GM12878 (cell line): Measurements from ENCODE around the gene MRTFB. TPM values are rescaled to one million over a fixed set of nuclear protein-coding genes. Genes with fewer than 3 reads are reported as not detected.

Experiments
- ATAC-seq: fragments of 200-7000 bp; cut with Tn5 transposase; 3 replicates; pipeline ENCODE4 v1.9.1; 2020; ENCODE audit warnings: mild to moderate bottlenecking, moderate library complexity
- BruUV-seq: library from RNA; stranded (reverse); fragments of 400-500 nt; replicated peaks from 2 replicates; lab custom pipeline; 2021; lab: Mats Ljungman, UMichigan
- CTCF ChIA-PET: fragments of 300-600 bp; sonication (Branson Sonifier 250); formaldehyde crosslinking; extraction: SDS; loops from one replicate; lab custom pipeline; 2021; ENCODE audit warnings: inconsistent platforms; lab: Yijun Ruan, JAX
- POLR2A ChIA-PET: fragments of 350-600 bp; formaldehyde crosslinking; extraction: SDS; loops from one replicate; lab custom pipeline; 2021; ENCODE audit warnings: inconsistent platforms; lab: Charles Lee
- RAD21 ChIA-PET: fragments of 300-600 bp; sonication (Branson Sonifier 250); formaldehyde crosslinking; loops from one replicate; lab custom pipeline; 2023; ENCODE audit warnings: antibody characterized with exemption; ENCODE audit not compliant: unreplicated experiment; lab: Charles Lee
- SMC1A ChIA-PET: fragments of 300-600 bp; sonication (Branson Sonifier 250); formaldehyde crosslinking; loops from one replicate; lab custom pipeline; 2023; ENCODE audit not compliant: unreplicated experiment, uncharacterized antibody; lab: Charles Lee
- DNase-seq: peaks from one replicate; pipeline ENCODE4 v3.0.0-alpha.2; 2011; ENCODE audit warnings: low read depth, low spot score
- FAIRE-seq: peaks from 3 replicates; lab custom pipeline; 2011; peaks lifted over from hg19 to GRCh38; lab: Jason Lieb, UNC
- H2AFZ ChIP-seq: 2 replicates; pipeline ENCODE4 v1.6.0; 2011; ENCODE audit warnings: low read depth, low read length, control low read depth; ENCODE audit not compliant: control insufficient read depth
- H3K27ac ChIP-seq: 2 replicates; pipeline ENCODE4 v1.5.1; 2011; ENCODE audit warnings: control low read depth; ENCODE audit not compliant: control insufficient read depth, insufficient read depth
- H3K27me3 ChIP-seq, 2 experiments: replicated peaks in 1 of 2; 2 replicates each; pipeline versions ENCODE4 v1.6.0 to v1.6.1; 2011; ENCODE audit warnings: low read length in 1 of 2; ENCODE audit not compliant: control insufficient read depth in 2 of 2, insufficient read depth in 2 of 2
- H3K36me3 ChIP-seq, 2 experiments: 2 replicates each; pipeline ENCODE4 v1.5.1; 2011; ENCODE audit warnings: low read length in 1 of 2; ENCODE audit not compliant: control insufficient read depth in 2 of 2, insufficient read depth in 2 of 2
- H3K4me1 ChIP-seq: 2 replicates; pipeline ENCODE4 v1.6.1; 2011; ENCODE audit warnings: mild to moderate bottlenecking, low read length, moderate library complexity, mixed read lengths; ENCODE audit not compliant: control insufficient read depth, insufficient read depth
- H3K4me2 ChIP-seq: 2 replicates; pipeline ENCODE4 v1.6.0; 2011; ENCODE audit warnings: control low read depth; ENCODE audit not compliant: control insufficient read depth, insufficient read depth
- H3K4me3 ChIP-seq: fragments of 200-600 bp; sonication (generic); 2 replicates; pipeline ENCODE4 v1.5.1; 2016
- H3K79me2 ChIP-seq: 2 replicates; pipeline ENCODE4 v1.6.0; 2011; ENCODE audit warnings: low read length; ENCODE audit not compliant: control insufficient read depth, insufficient read depth
- H3K9ac ChIP-seq: 2 replicates; pipeline ENCODE4 v1.8.0; 2011; ENCODE audit warnings: low read length, control low read depth, mixed read lengths; ENCODE audit not compliant: control insufficient read depth, insufficient read depth
- H3K9me3 ChIP-seq: replicated peaks from 3 replicates; pipeline ENCODE4 v1.5.1; 2011; ENCODE audit warnings: mild to moderate bottlenecking, low read length; ENCODE audit not compliant: control insufficient read depth, insufficient read depth
- H4K20me1 ChIP-seq: 2 replicates; pipeline ENCODE4 v1.6.0; 2011; ENCODE audit not compliant: control insufficient read depth, insufficient read depth
- BACH1 ChIP-seq: fragments of 450-650 bp; IDR thresholded peaks from 2 replicates; pipeline ENCODE4 v1.6.1; 2017; ENCODE audit warnings: mild to moderate bottlenecking, borderline replicate concordance
- BCLAF1 ChIP-seq: fragments of 450-650 bp; IDR thresholded peaks from 2 replicates; pipeline ENCODE4 v1.6.1; 2017; ENCODE audit warnings: antibody characterized with exemption, mild to moderate bottlenecking, moderate library complexity
- CREM ChIP-seq: IDR thresholded peaks from 2 replicates; pipeline ENCODE4 v1.6.1; 2014; ENCODE audit warnings: antibody characterized with exemption, low read depth
- CTCF ChIP-seq, 3 experiments: IDR thresholded peaks in 2 of 3; conservative IDR thresholded peaks in 1 of 3; 2 replicates each; pipeline ENCODE4 v1.5.1; 2011; ENCODE audit warnings: low read depth in 3 of 3, low read length in 3 of 3, mild to moderate bottlenecking in 3 of 3, control low read depth in 2 of 3, moderate library complexity in 2 of 3, inconsistent platforms in 1 of 3, mixed read lengths in 1 of 3; ENCODE audit not compliant: control insufficient read depth in 2 of 3, insufficient read depth in 1 of 3; ENCODE audit errors: extremely low read depth in 1 of 3
- EED ChIP-seq: sonication (generic); IDR thresholded peaks from 2 replicates; pipeline ENCODE4 v1.6.1; 2016; ENCODE audit warnings: antibody characterized with exemption, low read depth
- ETV6 ChIP-seq, 2 experiments: fragments of 450-650 bp in 1 of 2; IDR thresholded peaks in 1 of 2; conservative IDR thresholded peaks in 1 of 2; 2 replicates each; pipeline ENCODE4 v1.6.1; 2014; ENCODE audit warnings: antibody characterized with exemption in 1 of 2, borderline replicate concordance in 1 of 2, low read depth in 1 of 2, mild to moderate bottlenecking in 1 of 2, moderate library complexity in 1 of 2
- FOS ChIP-seq: IDR thresholded peaks from 3 replicates; pipeline ENCODE4 v1.6.1; 2011; ENCODE audit warnings: borderline replicate concordance; ENCODE audit not compliant: insufficient read length; ENCODE audit errors: extremely low read depth
- FOXK2 ChIP-seq: fragments of 450-650 bp; IDR thresholded peaks from 2 replicates; pipeline ENCODE4 v1.6.1; 2017; ENCODE audit warnings: mild to moderate bottlenecking, moderate library complexity
- FOXM1 ChIP-seq: IDR thresholded peaks from 2 replicates; pipeline ENCODE4 v1.6.1; 2012; ENCODE audit warnings: low read depth, mild to moderate bottlenecking, inconsistent platforms, low read length, moderate library complexity
- IKZF2 ChIP-seq, 2 experiments: fragments of 450-650 bp; IDR thresholded peaks; 2 replicates each; pipeline ENCODE4 v1.6.1; 2017; ENCODE audit warnings: mild to moderate bottlenecking in 2 of 2, moderate library complexity in 2 of 2
- IRF4 ChIP-seq: IDR thresholded peaks from 2 replicates; pipeline ENCODE4 v1.6.1; 2011; ENCODE audit warnings: low read depth, low read length
- JUNB ChIP-seq: IDR thresholded peaks from 2 replicates; pipeline ENCODE4 v1.6.1; 2016; ENCODE audit warnings: antibody characterized with exemption, mild to moderate bottlenecking
- MAX ChIP-seq: IDR thresholded peaks from 2 replicates; pipeline ENCODE4 v1.6.1; 2012; ENCODE audit warnings: low read depth, low read length, improper control_type of control experiment
- MEF2A ChIP-seq: IDR thresholded peaks from 2 replicates; pipeline ENCODE4 v1.6.1; 2011; ENCODE audit warnings: low read depth, mild to moderate bottlenecking, low read length, moderate library complexity; ENCODE audit not compliant: insufficient read depth
- MXI1 ChIP-seq: fragments of 150-350 bp; IDR thresholded peaks from 2 replicates; pipeline ENCODE4 v1.6.1; 2011; ENCODE audit warnings: low read depth, mild to moderate bottlenecking, inconsistent platforms, low read length, improper control_type of control experiment
- MYB ChIP-seq: fragments of 150-350 bp; IDR thresholded peaks from 2 replicates; pipeline ENCODE4 v1.6.1; 2014; ENCODE audit warnings: mild to moderate bottlenecking, low read depth, low read length, borderline replicate concordance
- NR2F1 ChIP-seq: fragments of 450-650 bp; conservative IDR thresholded peaks from 2 replicates; pipeline ENCODE4 v1.6.1; 2017; ENCODE audit warnings: mild to moderate bottlenecking
- RB1 ChIP-seq: fragments of 450-650 bp; formaldehyde crosslinking; IDR thresholded peaks from 2 replicates; pipeline ENCODE4 v1.6.1; 2017; ENCODE audit warnings: mild to moderate bottlenecking, borderline replicate concordance
- SMAD5 ChIP-seq: IDR thresholded peaks from 2 replicates; pipeline ENCODE4 v1.6.1; 2016; ENCODE audit warnings: antibody characterized with exemption, low read depth
- WGBS: methylation state at CpG from one replicate; pipeline ENCODE4 v1.1.6; 2016; ENCODE audit warnings: low lambda C conversion rate; ENCODE audit not compliant: insufficient replicate concordance, insufficient coverage; ENCODE audit errors: missing lambda C conversion rate; 5-methylcytosine and 5-hydroxymethylcytosine counted together
- in situ Hi-C: fragments of 300-500 bp; cut with MboI; formaldehyde crosslinking; loops from 9 replicates; pipeline ENCODE4 v1.14.3; 2018; ENCODE audit warnings: mixed read lengths
- intact Hi-C: fragments of 100-400 bp; cut with micrococcal nuclease; formaldehyde crosslinking; loops from one replicate; pipeline ENCODE4 v1.14.2; 2022; ENCODE audit not compliant: unreplicated experiment
- polyA plus RNA-seq, 11 experiments: library from polyadenylated mRNA; depleted of rRNA in 4 of 11; unstranded in 6 of 11; stranded (reverse) in 5 of 11; fragments of >200 nt; fragmentation: Nextera tagmentation in 4 of 11; fragmentation: Illumina TruSeq in 1 of 11; extraction: Ambion mirVana in 4 of 11; extraction: Trizol in 1 of 11; gene quantifications; 1 replicate in 1 of 11; 2 replicates in 10 of 11; pipeline versions ENCODE4 v1.2.1 to v1.2.3, GENCODE V29; 2011 to 2016; ENCODE audit warnings: inconsistent platforms in 2 of 11, missing spikeins in 2 of 11, low read depth in 1 of 11
- total RNA-seq, 4 experiments: library from RNA; depleted of rRNA in 3 of 4; stranded (reverse); fragments of >200 nt in 3 of 4; fragmentation: Illumina TruSeq in 1 of 4; extraction: Trizol in 1 of 4; gene quantifications; 2 replicates each; pipeline versions ENCODE4 v1.2.1 to v1.2.3, GENCODE V29; 2013 to 2021

The MRTFB gene
- total and polyA plus RNA-seq, 10 of the 15 experiments (the other 5 are each of a cell fraction or from before 2014, with no cell fraction given) = 2.1 to 14.3 (median 8.0) TPM

- Histone ChIP-seq H3K4me2 (no peak overlapping the region), H3K4me1 (no peaks in the 10 kb centered on the region; the same call in 1 of the 2 replicates), H3K36me3 (no peaks in the 10 kb centered on the region; a peak in 1 of 4 replicates), H3K27me3 (no peaks in the 10 kb centered on the region), H3K79me2 (no peaks in the 10 kb centered on the region), H3K27ac (no peak overlapping the region), H3K9me3 (no peaks in the 10 kb centered on the region; the same call in 1 of the 3 replicates), H3K4me3 (no peak overlapping the region), H4K20me1 (no peaks in the 10 kb centered on the region), H3K9ac (no peak overlapping the region), H2AFZ (no peak overlapping the region)
- ChIA-PET CTCF (interaction anchor here (0.7 kb wide), 1 partner anchor 209 kb away, joined by 3 read pairs; no protein-coding TSS in a partner anchor), SMC1A (interaction anchor here (0.6 to 0.9 kb wide), 2 partner anchors 13 to 1105 kb away, joined by 3 read pairs; no protein-coding TSS in a partner anchor), RAD21 (interaction anchor here (0.8 kb wide), 2 partner anchors 11 to 30 kb away, joined by 3 to 4 read pairs; no protein-coding TSS in a partner anchor), POLR2A (interaction anchor here (0.7 kb wide), 1 partner anchor 11 kb away, joined by 3 read pairs; no protein-coding TSS in a partner anchor)
- intact Hi-C loops (no loop called here), in situ Hi-C loops (no loop called here)
- DNase-seq (no peak), FAIRE-seq (peak; percentile 56), ATAC-seq (peak; percentile 88)
- WGBS = 72% methylated on average over 4 of the region's 4 CpGs
- no TSS peak for BruUV-seq
- TF ChIP-seq JUNB (peak; percentile 56; the same call in 1 of the 2 replicates), RB1 (no peak), FOS (no peak), BCLAF1 (no peak), MXI1 (no peak), MYB (no peak), IRF4 (peak; percentile 71; the same call in 1 of the 2 replicates), MEF2A (no peak), CTCF (IDR thresholded peaks at IDR 0.05 in 2 of 3, conservative IDR thresholded peaks at IDR 0.05 in 1 of 3; ENCODE audit: control insufficient read depth in 2 of 3, extremely low read depth in 1 of 3, insufficient read depth in 1 of 3, low read depth in 3 of 3, low read length in 3 of 3) (no peak), BACH1 (no peak; the same call in 1 of the 2 replicates), ETV6 (conservative IDR thresholded peaks at IDR 0.05 in 1 of 2, IDR thresholded peaks at IDR 0.05 in 1 of 2; ENCODE audit: borderline replicate concordance in 1 of 2, low read depth in 1 of 2) (no peak), FOXM1 (no peak), MAX (no peak), FOXK2 (no peak), EED (peak; percentile 26; the same call in 1 of the 2 replicates), SMAD5 (no peak), CREM (no peak), IKZF2 (IDR thresholded peaks at IDR 0.05) (peak; percentile 67 to 76; a peak in 2 of 4 replicates), NR2F1 (no peak)
Observed at GRCh38 chr16:14132696-14133048, 61.6 kb downstream of the MRTFB start.
